Uterus (tissue), 2 donors: Measurements from ENCODE around the gene AP4E1.

Experiments used
- POLR2A ChIP-seq, 2 donors: fragments of 450-650 bp; IDR thresholded peaks; one replicate each; pipeline ENCODE4 v1.6.1; 2016; ENCODE audit warnings: antibody characterized with exemption in 2 of 2, mild to moderate bottlenecking in 1 of 2, moderate library complexity in 1 of 2
- TF ChIP-seq, protein P1 (sequence below), 4 experiments: fragments of 200-600 bp in 2 of 4; fragments of 450-650 bp in 2 of 4; sonication (generic) in 2 of 4; IDR thresholded peaks; one replicate each; pipeline ENCODE4 v1.5.1; 2016 to 2019; ENCODE audit warnings: antibody characterized with exemption in 4 of 4, mild to moderate bottlenecking in 2 of 4, moderate library complexity in 1 of 4

DNA sequence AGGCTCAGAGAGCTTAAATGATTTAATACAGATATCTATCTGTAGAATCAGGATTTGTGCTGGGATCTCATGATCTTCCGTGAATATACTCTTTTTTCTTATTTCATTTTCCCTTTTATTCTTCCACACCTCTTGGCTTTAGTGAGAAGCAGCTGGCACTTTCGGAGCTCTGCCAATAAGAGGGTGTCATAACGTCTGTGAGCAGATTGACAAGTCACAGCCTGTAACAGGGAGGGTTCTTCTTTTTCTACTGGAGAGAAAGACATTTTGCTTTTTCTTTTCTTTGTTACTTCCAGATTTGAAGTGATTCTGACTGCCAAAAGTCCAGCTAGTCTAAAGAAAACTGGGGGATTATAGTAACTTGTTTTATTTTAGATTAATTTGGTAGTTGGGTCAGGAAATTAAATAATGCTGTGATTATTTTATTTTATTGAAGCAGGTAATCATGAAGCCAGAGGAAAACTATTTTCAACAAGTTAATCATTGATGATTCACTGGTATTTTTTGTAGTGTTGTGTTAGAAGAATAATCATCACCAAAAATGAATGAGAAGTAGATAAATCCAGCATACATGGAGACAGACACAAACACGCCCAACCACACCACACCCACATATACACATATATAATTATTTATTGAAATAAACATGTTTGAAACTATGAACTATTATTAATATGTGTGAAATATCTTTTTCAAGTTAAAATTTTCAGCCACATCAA lies 116.4 kb downstream of the AP4E1 start:
- TF ChIP-seq, protein P1, sequence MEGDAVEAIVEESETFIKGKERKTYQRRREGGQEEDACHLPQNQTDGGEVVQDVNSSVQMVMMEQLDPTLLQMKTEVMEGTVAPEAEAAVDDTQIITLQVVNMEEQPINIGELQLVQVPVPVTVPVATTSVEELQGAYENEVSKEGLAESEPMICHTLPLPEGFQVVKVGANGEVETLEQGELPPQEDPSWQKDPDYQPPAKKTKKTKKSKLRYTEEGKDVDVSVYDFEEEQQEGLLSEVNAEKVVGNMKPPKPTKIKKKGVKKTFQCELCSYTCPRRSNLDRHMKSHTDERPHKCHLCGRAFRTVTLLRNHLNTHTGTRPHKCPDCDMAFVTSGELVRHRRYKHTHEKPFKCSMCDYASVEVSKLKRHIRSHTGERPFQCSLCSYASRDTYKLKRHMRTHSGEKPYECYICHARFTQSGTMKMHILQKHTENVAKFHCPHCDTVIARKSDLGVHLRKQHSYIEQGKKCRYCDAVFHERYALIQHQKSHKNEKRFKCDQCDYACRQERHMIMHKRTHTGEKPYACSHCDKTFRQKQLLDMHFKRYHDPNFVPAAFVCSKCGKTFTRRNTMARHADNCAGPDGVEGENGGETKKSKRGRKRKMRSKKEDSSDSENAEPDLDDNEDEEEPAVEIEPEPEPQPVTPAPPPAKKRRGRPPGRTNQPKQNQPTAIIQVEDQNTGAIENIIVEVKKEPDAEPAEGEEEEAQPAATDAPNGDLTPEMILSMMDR (IDR thresholded peaks at IDR 0.05): no peak
- no peak for TF ChIP-seq POLR2A (IDR thresholded peaks at IDR 0.05)
